ENCODE data around the gene EGFLAM. TPM values are rescaled to one million over a fixed set of nuclear protein-coding genes. Genes with fewer than 3 reads are reported as not detected.

EGFLAM gene
- total RNA-seq, 1 donor from 2014 or later, result not detected

DNA sequence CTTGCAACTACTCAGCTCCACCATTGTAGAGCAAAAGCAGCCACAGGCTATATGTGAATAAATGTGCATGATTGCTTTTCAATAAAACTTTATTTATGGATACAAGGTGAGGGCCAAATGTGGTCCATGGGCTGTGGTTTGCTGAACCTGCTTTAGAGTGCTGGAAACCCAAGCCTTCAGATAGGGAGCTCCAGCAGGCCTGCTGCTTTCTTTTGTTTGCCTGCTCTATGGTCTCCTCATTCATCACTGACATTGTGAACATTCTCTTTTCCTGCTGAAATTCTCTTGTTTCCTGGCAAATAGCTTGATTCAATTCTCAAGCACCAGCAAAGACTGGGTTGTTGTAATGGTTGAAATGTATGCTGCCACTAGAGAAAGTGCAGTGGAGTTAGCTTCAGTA lies 26.0 kb downstream of the EGFLAM start:
- intact Hi-C loops (cut with micrococcal nuclease), result no loop called here
- H3K27ac Mint-ChIP-seq, result no peak overlapping the region
- H3K4me3 Mint-ChIP-seq (ENCODE audit: low read depth), result no peak overlapping the region
- no peaks in the 10 kb centered on the region for H3K27me3 Mint-ChIP-seq (ENCODE audit: low read depth)
- H3K9me3 Mint-ChIP-seq, result no peaks in the 10 kb centered on the region
- H3K36me3 Mint-ChIP-seq (ENCODE audit: low read depth), result no peaks in the 10 kb centered on the region
- DNase-seq (ENCODE audit: low spot score), result no peak
- H3K4me1 Mint-ChIP-seq (ENCODE audit: low read depth), result no peaks in the 10 kb centered on the region

DNA sequence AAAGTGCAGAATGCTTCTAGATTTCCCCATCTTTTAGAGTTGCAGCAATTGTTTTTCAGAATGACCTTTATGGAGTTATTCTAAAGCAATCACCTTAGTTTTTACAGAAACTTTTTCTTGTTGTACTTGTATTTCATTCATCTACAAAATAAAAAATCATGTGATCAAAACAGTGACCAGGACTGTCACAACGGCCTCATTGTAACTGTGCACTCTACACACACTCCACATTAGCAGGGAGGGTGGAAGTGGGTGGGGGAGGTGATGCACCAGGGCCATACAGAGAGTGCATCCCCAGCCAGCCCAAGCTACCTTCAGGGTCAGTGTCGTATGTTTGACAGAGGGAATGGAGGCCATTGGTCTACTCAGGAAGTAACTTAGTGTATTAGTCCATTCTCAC lies 26.9 kb downstream of the EGFLAM start:
- Mint-ChIP-seq H3K27ac (no peak overlapping the region), H3K4me1 (ENCODE audit: low read depth) (no peaks in the 10 kb centered on the region), H3K27me3 (ENCODE audit: low read depth) (no peaks in the 10 kb centered on the region), H3K9me3 (no peaks in the 10 kb centered on the region), H3K4me3 (ENCODE audit: low read depth) (no peak overlapping the region), H3K36me3 (ENCODE audit: low read depth) (no peaks in the 10 kb centered on the region)
- intact Hi-C loops (cut with micrococcal nuclease), result no loop called here
- no peak for DNase-seq (ENCODE audit: low spot score)

DNA sequence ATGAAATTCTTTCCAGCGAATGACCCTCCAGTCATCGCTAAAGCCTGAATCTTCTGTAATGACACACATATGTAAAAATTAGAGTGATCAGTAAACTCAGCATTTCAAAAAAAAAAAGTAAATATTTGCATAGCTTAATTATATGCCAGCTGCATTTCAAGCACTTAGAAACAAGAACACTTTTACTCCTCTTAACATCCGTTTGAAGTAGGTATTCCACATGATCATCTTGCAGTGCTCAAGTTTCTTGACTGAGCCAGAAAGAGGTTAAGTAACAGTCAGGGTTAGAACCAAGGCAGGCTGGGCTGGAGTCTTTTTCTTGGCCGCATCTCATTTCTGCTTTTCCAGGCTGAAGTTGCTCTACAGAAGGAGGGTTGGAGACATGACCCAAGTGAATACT lies 27.6 kb downstream of the EGFLAM start:
- Mint-ChIP-seq H3K4me3 (ENCODE audit: low read depth) (no peak overlapping the region), H3K9me3 (no peaks in the 10 kb centered on the region), H3K36me3 (ENCODE audit: low read depth) (no peaks in the 10 kb centered on the region), H3K27ac (no peak overlapping the region), H3K27me3 (ENCODE audit: low read depth) (no peaks in the 10 kb centered on the region), H3K4me1 (ENCODE audit: low read depth) (no peaks in the 10 kb centered on the region)
- intact Hi-C loops (cut with micrococcal nuclease), result no loop called here
- no peak for DNase-seq (ENCODE audit: low spot score)

DNA sequence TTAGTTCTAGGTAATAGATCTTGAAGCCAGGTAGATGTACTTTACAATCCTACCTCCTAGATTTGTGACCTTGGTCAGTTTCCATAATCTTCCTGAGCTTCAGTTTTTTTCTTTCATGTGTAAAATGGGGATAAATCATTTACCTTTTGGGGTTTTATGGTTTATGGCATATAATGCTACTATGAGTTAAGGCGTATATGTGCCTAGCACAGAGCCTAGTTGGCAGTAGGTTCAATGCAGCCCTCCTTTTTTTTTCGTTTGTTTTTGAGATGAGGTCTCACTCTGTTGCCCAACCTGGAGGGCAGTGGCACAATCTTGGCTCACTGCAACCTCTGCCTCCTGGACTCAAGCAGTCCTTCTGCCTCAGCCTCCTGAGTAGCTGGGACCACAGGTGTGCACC lies 28.8 kb downstream of the EGFLAM start:
- intact Hi-C loops (cut with micrococcal nuclease), result no loop called here
- no peaks in the 10 kb centered on the region for H3K9me3 Mint-ChIP-seq
- no peaks in the 10 kb centered on the region for H3K27me3 Mint-ChIP-seq (ENCODE audit: low read depth)
- H3K27ac Mint-ChIP-seq, result no peak overlapping the region
- no peaks in the 10 kb centered on the region for H3K4me1 Mint-ChIP-seq (ENCODE audit: low read depth)
- DNase-seq (ENCODE audit: low spot score), result no peak
- H3K4me3 Mint-ChIP-seq (ENCODE audit: low read depth), result no peak overlapping the region
- no peaks in the 10 kb centered on the region for H3K36me3 Mint-ChIP-seq (ENCODE audit: low read depth)

DNA sequence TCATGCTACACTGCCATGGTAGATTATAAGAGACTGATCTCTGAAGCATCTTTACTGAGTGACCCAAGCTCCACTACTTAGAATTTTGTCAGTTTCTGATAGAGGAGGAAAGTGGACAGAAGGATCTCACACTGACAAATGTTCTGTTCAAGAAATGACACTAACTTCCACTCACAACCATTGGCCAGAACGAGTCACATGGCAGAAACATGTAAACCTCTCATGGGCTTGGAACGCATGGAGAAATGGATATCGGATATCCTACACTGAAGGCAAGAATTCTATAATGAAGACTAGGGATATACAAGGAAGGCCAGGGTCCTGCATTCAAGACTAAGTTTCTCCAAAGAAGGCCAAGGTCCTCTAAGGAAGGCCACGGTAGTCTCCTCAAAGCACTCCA lies 31.1 kb downstream of the EGFLAM start:
- no peak overlapping the region for H3K27ac Mint-ChIP-seq
- no peak for DNase-seq (ENCODE audit: low spot score)
- no peaks in the 10 kb centered on the region for H3K27me3 Mint-ChIP-seq (ENCODE audit: low read depth)
- H3K4me1 Mint-ChIP-seq (ENCODE audit: low read depth), result no peaks in the 10 kb centered on the region
- intact Hi-C loops (cut with micrococcal nuclease), result no loop called here
- no peaks in the 10 kb centered on the region for H3K36me3 Mint-ChIP-seq (ENCODE audit: low read depth)
- H3K9me3 Mint-ChIP-seq, result no peaks in the 10 kb centered on the region
- H3K4me3 Mint-ChIP-seq (ENCODE audit: low read depth), result no peak overlapping the region

DNA sequence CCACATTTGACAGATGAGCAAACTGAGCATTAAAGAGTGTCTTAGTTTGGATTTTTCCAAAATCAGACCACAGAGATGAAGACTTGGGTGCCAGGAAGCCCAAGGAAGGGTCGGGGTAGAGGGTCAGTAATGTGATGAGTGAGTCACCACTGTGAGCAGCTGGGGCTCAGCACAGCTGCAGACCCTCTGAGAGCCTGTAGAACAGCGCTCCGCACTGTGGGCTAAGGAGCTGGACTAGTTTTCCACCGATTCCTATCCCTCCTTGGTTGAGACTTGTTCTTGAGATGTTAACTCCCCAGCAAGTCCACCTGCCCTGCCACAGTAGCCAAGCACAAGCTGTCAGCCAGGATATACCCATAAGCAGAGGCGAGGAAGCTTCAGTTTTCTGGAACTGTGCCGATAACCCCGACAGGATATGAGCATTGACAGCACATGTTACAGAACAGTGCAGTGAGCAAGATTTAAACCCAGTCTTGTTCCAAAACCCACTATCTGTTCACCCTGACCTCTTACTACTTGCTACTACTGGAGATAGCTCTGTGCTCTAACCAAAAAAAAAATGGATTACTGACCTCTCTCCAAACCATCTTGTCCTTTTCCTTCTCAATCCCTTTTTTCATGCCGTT lies 31.8 kb downstream of the EGFLAM start:
- H3K9me3 Mint-ChIP-seq, result no peaks in the 10 kb centered on the region
- H3K4me1 Mint-ChIP-seq (ENCODE audit: low read depth), result no peaks in the 10 kb centered on the region
- H3K27ac Mint-ChIP-seq, result no peak overlapping the region
- intact Hi-C loops (cut with micrococcal nuclease), result no loop called here
- H3K27me3 Mint-ChIP-seq (ENCODE audit: low read depth), result no peaks in the 10 kb centered on the region
- no peaks in the 10 kb centered on the region for H3K36me3 Mint-ChIP-seq (ENCODE audit: low read depth)
- DNase-seq (ENCODE audit: low spot score), result no peak
- no peak overlapping the region for H3K4me3 Mint-ChIP-seq (ENCODE audit: low read depth)

DNA sequence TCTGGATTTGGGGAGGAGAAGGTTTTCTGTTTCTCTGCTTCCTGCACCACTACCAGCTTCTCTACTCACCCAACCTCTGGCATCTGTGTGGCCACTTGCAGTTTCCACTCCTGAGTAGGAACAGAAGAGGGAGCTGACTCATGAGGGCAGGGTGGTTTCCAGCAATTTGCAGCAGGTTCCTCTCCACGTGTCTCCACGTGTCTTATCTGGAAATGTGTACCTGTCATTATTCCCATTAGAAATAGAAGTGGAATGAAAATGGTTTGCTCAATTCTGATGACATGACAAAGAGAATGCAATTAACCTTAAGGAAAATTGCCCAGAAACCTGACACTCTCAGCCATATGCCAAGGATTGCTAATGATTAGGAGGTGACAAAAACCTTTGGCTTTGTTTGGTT lies 33.0 kb downstream of the EGFLAM start:
- H3K36me3 Mint-ChIP-seq (ENCODE audit: low read depth), result no peaks in the 10 kb centered on the region
- no peak overlapping the region for H3K27ac Mint-ChIP-seq
- H3K4me1 Mint-ChIP-seq (ENCODE audit: low read depth), result no peaks in the 10 kb centered on the region
- no peaks in the 10 kb centered on the region for H3K9me3 Mint-ChIP-seq
- no peak for DNase-seq (ENCODE audit: low spot score)
- no peak overlapping the region for H3K4me3 Mint-ChIP-seq (ENCODE audit: low read depth)
- intact Hi-C loops (cut with micrococcal nuclease), result no loop called here
- no peaks in the 10 kb centered on the region for H3K27me3 Mint-ChIP-seq (ENCODE audit: low read depth)

DNA sequence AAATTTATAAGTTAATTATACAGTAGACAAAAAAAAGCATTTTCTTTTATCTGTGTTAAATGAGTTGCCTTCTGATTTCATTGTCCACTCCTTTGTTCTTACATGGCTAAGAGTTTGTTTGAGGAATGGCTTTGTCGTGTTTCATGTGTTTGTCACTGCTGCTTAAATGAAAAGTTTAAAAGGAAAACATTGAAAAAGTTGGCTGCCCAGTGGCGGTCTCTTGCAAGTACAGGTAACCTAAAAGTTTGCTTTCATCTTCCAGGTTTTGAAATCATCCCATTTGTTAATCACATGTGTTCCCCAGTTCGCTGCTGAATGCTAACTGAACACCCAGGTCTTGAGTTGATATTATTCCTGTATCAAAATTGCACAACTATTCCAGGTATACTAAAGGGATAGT lies 33.9 kb downstream of the EGFLAM start:
- intact Hi-C loops (cut with micrococcal nuclease), result no loop called here
- H3K27ac Mint-ChIP-seq, result no peak overlapping the region
- no peaks in the 10 kb centered on the region for H3K9me3 Mint-ChIP-seq
- H3K27me3 Mint-ChIP-seq (ENCODE audit: low read depth), result no peaks in the 10 kb centered on the region
- H3K36me3 Mint-ChIP-seq (ENCODE audit: low read depth), result no peaks in the 10 kb centered on the region
- no peak overlapping the region for H3K4me3 Mint-ChIP-seq (ENCODE audit: low read depth)
- H3K4me1 Mint-ChIP-seq (ENCODE audit: low read depth), result no peaks in the 10 kb centered on the region
- no peak for DNase-seq (ENCODE audit: low spot score)

DNA sequence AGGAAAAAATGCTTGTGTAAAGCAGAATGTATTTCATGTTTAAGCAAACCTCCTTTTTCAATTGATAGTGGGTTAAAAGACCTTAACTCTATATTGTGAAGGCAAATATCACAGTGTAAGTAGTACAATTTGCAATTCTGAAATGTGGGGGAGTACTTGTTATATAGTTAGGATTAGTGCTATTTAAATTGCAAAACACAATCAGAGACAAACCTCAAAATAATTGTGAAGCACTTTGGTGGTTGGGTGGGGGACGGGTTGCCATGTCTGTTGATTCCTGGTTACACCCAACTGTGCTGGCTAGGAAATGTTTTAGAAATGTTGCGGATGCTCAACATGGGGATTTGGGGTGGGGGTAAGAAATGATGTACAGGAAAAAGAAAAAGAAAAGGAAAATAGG lies 37.4 kb downstream of the EGFLAM start:
- no peaks in the 10 kb centered on the region for H3K9me3 Mint-ChIP-seq
- H3K27ac Mint-ChIP-seq, result no peak overlapping the region
- no peaks in the 10 kb centered on the region for H3K36me3 Mint-ChIP-seq (ENCODE audit: low read depth)
- H3K4me3 Mint-ChIP-seq (ENCODE audit: low read depth), result no peak overlapping the region
- H3K4me1 Mint-ChIP-seq (ENCODE audit: low read depth), result no peaks in the 10 kb centered on the region
- no peaks in the 10 kb centered on the region for H3K27me3 Mint-ChIP-seq (ENCODE audit: low read depth)
- no peak for DNase-seq (ENCODE audit: low spot score)
- intact Hi-C loops (cut with micrococcal nuclease), result no loop called here

DNA sequence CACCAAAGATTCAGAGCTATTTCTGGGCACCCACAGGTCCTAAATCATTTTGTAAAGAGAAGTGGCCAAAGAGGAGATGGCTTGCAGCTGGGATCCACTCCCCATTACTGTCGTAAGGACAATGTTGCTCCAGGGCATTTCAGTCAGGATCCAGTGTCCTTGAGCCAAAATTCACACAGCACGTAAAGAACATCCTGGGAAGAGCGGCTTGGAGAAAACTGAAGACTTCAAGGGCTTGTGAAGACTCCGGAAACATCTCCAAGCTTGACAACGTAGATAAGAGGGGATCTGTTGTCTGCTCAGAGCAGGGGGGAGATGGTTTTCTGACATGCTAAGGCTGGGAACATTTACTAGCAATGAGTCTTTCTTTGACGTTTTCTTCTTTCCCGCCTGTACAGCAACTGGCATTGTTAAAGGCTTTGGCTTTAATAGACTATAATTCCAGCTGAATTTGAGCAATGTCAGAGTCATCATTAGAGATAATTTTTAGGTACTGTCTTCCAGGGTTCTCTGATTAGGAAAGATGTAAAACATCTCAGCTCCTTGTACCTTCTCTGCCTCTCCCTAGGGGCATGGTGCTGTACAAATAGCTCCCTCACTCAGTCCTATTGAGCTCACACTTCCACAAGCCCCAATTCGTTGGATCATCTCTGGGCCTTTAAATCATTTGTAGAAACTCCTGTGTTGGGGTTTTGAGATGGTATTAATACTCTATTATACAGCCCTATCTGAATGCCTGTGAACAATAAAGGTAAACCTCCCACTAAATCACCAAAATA lies 39.7 kb downstream of the EGFLAM start:
- H3K27ac Mint-ChIP-seq, result no peak overlapping the region
- no peak overlapping the region for H3K4me3 Mint-ChIP-seq (ENCODE audit: low read depth)

DNA sequence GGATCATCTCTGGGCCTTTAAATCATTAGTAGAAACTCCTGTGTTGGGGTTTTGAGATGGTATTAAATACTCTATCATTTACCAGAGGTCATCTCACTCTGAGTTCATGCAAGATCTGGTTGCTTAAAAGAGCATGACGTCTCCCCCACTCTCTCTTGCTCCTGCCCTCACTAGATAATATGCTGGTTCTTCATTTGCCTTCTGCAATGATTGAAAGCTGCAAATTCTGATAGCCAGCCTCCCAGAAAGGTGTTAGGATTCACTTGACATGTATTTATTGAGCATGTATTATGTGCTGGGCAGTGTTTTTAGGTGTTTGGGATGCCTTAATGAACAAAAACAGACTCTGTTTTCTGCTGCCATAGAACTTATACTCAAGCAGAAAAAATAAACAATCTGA lies 41.2 kb downstream of the EGFLAM start:
- Mint-ChIP-seq H3K4me3 (ENCODE audit: low read depth) (no peak overlapping the region), H3K4me1 (ENCODE audit: low read depth) (no peaks in the 10 kb centered on the region), H3K27me3 (ENCODE audit: low read depth) (no peaks in the 10 kb centered on the region), H3K9me3 (peaks cover 6% of the 10 kb centered on the region), H3K27ac (no peak overlapping the region), H3K36me3 (ENCODE audit: low read depth) (no peaks in the 10 kb centered on the region)
- intact Hi-C loops (cut with micrococcal nuclease), result no loop called here
- DNase-seq (ENCODE audit: low spot score), result no peak

More for the DNA sequence above, 39.7 kb downstream of the EGFLAM start:
- Mint-ChIP-seq H3K4me1 (ENCODE audit: low read depth) (no peaks in the 10 kb centered on the region), H3K9me3 (peaks cover 4% of the 10 kb centered on the region), H3K36me3 (ENCODE audit: low read depth) (no peaks in the 10 kb centered on the region), H3K27me3 (ENCODE audit: low read depth) (no peaks in the 10 kb centered on the region)
- intact Hi-C loops (cut with micrococcal nuclease), result no loop called here
- no peak for DNase-seq (ENCODE audit: low spot score)

DNA sequence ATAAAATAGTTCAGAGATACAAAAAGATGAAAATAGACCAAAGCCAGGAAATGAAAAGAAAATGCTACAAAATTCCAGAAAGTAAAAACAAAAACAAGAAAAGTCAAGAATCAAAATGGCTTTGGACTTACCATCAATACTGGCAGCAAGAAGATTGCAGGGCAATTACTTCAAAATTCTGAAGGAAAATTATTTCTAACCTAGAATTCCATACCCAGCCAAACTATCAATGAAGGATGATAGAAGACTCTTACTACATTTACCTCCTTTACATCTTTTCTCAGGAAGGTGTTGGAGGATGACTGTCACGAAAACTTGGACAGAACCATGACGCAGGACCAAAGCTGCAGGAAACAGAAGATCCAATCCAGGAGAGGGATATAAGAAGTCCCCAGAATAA lies 46.8 kb downstream of the EGFLAM start:
- H3K4me1 Mint-ChIP-seq (ENCODE audit: low read depth), result no peaks in the 10 kb centered on the region
- no peak overlapping the region for H3K4me3 Mint-ChIP-seq (ENCODE audit: low read depth)
- intact Hi-C loops (cut with micrococcal nuclease), result no loop called here
- H3K27ac Mint-ChIP-seq, result no peak overlapping the region
- H3K9me3 Mint-ChIP-seq, result peaks cover 24% of the 10 kb centered on the region
- H3K36me3 Mint-ChIP-seq (ENCODE audit: low read depth), result no peaks in the 10 kb centered on the region
- no peaks in the 10 kb centered on the region for H3K27me3 Mint-ChIP-seq (ENCODE audit: low read depth)
- DNase-seq (ENCODE audit: low spot score), result no peak

DNA sequence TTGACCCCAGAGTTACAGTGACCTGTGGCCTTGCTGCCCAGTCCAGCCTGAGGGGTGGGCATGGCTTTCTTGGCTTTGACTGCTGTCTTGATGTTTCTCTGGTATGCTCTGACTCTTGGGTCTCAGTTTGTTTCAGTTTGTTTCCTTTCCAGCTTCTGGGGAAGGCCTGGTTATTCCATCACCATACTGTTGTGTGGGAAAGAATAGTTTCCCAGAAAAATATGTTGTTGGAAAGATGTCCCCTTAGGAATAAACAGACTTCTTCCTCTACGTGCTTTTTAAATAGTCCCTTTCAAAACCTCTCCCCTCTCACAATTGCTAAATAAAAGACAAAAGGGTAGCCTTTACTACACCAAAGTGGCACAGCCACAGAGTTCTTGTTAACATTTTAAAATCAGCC lies 49.5 kb downstream of the EGFLAM start:
- no peaks in the 10 kb centered on the region for H3K27me3 Mint-ChIP-seq (ENCODE audit: low read depth)
- H3K4me1 Mint-ChIP-seq (ENCODE audit: low read depth), result no peaks in the 10 kb centered on the region
- no peak overlapping the region for H3K27ac Mint-ChIP-seq
- peaks cover 21% of the 10 kb centered on the region for H3K9me3 Mint-ChIP-seq
- DNase-seq (ENCODE audit: low spot score), result no peak
- H3K4me3 Mint-ChIP-seq (ENCODE audit: low read depth), result no peak overlapping the region
- intact Hi-C loops (cut with micrococcal nuclease), result no loop called here
- no peaks in the 10 kb centered on the region for H3K36me3 Mint-ChIP-seq (ENCODE audit: low read depth)

Measured in activated T-helper 2 cell treated with anti-CD3 and anti-CD28 coated beads, Interferon-gamma antibody, Interleukin-2, Interleukin-4, amounts not matched to agents 10 μg/mL and 5 μg/mL and 100 μg/mL, durations not matched to agents 14 hours and 24 hours and 36 hours (primary cell).